Mucosa of descending colon (tissue), 3 donors: Measurements from ENCODE around the gene RBP3. TPM values are rescaled to one million over a fixed set of nuclear protein-coding genes. Genes with fewer than 3 reads are reported as not detected.

Source experiments
- ATAC-seq: fragments of 200-7000 bp; cut with Tn5 transposase; one replicate; pipeline ENCODE4 v1.9.1; 2020; ENCODE audit warnings: mild to moderate bottlenecking, moderate library complexity
- DNase-seq, 3 donors: peaks; one replicate each; pipeline ENCODE4 v3.0.0-alpha.2; 2020
- H3K36me3 ChIP-seq: fragments of 200-600 bp; one replicate; pipeline ENCODE4 v1.8.0; 2021; ENCODE audit warnings: low read depth, mild to moderate bottlenecking
- H3K4me1 ChIP-seq: fragments of 200-600 bp; one replicate; pipeline ENCODE4 v1.8.0; 2021; ENCODE audit warnings: low read depth, mild to moderate bottlenecking
- H3K4me3 ChIP-seq: fragments of 200-600 bp; one replicate; pipeline ENCODE4 v1.8.0; 2021; ENCODE audit warnings: mild to moderate bottlenecking
- H3K9me3 ChIP-seq: fragments of 200-600 bp; one replicate; pipeline ENCODE4 v1.8.0; 2021; ENCODE audit warnings: mild to moderate bottlenecking
- intact Hi-C, 2 donors: fragments of 100-400 bp; cut with DNase I in 1 of 2; cut with micrococcal nuclease in 1 of 2; formaldehyde crosslinking; loops; one replicate each; pipeline versions ENCODE4 v1.11.0 to v1.11.1; 2022; cut with DNase I, micrococcal nuclease
- total RNA-seq, 3 donors: library from RNA; stranded (reverse); fragmentation: NEBNext Ultra II Directional in 2 of 3; extraction: Animal tissue kit (Norgen Biotek cat#: 25700) in 2 of 3; gene quantifications; one replicate each; pipeline versions ENCODE4 v1.2.1 to v1.2.4, GENCODE V29; 2021 to 2023
- TF ChIP-seq, protein P1 (sequence below): fragments of 200-600 bp; IDR thresholded peaks from one replicate; pipeline ENCODE4 v1.8.0; 2022; ENCODE audit warnings: antibody characterized with exemption, mild to moderate bottlenecking
- donor health status: DM: no; HTN: no; CAD: no; lungs with moderate emphysema.
- donor health status: DM: no; HTN: no; CAD: no.
- donor health status: DM: no; HTN: yes; CAD: no.

RBP3 gene
- total RNA-seq, 3 donors from 2014 or later: not detected

DNA sequence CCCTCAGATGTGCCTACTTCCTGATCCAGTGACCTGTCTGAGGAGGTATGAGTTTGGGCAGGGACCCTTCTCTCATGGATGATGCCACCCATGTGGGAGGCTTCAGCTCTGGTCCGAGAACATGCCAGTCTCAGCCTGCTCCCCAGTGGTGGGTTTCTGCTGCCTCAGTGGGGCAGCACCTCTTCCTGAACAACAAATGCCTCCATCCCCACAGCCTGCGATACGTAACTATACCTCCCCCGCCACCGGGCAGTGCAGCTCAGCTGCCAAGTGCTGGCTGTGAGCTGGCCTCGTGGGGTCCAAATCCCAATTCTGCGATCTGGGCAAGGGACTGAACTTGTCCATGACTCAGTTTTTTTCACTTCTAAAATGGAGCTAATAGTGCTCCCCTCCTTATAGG is 45.1 kb upstream of the RBP3 start:
- H3K4me3 ChIP-seq: no peak overlapping the region
- no peaks in the 10 kb centered on the region for H3K9me3 ChIP-seq
- intact Hi-C loops: no loop called here
- TF ChIP-seq, protein P1, sequence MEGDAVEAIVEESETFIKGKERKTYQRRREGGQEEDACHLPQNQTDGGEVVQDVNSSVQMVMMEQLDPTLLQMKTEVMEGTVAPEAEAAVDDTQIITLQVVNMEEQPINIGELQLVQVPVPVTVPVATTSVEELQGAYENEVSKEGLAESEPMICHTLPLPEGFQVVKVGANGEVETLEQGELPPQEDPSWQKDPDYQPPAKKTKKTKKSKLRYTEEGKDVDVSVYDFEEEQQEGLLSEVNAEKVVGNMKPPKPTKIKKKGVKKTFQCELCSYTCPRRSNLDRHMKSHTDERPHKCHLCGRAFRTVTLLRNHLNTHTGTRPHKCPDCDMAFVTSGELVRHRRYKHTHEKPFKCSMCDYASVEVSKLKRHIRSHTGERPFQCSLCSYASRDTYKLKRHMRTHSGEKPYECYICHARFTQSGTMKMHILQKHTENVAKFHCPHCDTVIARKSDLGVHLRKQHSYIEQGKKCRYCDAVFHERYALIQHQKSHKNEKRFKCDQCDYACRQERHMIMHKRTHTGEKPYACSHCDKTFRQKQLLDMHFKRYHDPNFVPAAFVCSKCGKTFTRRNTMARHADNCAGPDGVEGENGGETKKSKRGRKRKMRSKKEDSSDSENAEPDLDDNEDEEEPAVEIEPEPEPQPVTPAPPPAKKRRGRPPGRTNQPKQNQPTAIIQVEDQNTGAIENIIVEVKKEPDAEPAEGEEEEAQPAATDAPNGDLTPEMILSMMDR: no peak
- DNase-seq: no peak
- H3K36me3 ChIP-seq: no peaks in the 10 kb centered on the region
- ATAC-seq: no peak
- peaks cover 3% of the 10 kb centered on the region for H3K4me1 ChIP-seq

DNA sequence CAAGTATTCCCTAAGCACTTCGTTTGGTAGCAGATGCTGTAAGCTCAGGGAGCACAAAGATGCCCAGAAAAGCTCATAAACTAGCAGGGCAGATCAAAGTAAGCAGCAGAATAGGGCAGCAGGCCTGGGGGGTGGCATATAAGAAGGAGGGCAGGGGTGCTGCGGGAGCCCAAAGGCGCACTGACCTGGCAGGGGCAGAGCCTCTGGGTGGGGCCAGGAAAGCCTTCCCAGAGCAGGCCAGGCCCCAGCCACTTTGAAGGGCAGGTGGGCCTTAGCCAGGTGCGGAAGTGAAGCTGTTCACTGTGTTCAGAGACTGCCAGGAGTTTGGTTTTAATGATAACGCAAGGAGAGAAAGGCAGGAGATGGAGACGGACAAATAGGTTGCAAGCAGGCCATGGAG is 44.3 kb upstream of the RBP3 start:
- H3K36me3 ChIP-seq: no peaks in the 10 kb centered on the region
- H3K9me3 ChIP-seq: no peaks in the 10 kb centered on the region
- no peak overlapping the region for H3K4me3 ChIP-seq
- DNase-seq: no peak
- peaks cover 3% of the 10 kb centered on the region for H3K4me1 ChIP-seq
- intact Hi-C loops: no loop called here
- TF ChIP-seq, protein P1: no peak
- ATAC-seq: no peak

DNA sequence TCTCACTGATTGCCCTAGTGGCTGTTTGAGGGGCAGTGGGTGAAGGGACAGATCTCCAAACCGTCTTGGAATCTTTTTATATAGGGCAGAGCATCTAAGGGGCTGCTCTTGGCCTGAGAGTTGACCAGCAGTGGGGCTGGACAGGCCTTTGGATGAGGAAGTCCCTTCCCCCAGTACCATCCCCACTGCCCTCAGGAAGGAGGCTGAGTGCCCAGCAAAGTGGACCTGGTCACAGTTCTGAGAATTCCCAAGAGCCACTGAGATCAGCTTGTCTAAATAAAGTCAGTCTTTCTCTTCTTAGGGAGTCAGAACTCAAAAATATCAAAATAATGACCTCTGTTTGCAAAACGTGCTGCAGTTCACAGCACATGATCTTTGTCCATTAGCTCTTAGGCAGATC is 42.6 kb upstream of the RBP3 start:
- DNase-seq (no peak), ATAC-seq (no peak)
- no peaks in the 10 kb centered on the region for H3K36me3 ChIP-seq
- TF ChIP-seq, protein P1: no peak
- H3K9me3 ChIP-seq: no peaks in the 10 kb centered on the region
- intact Hi-C loops: no loop called here
- peaks cover 2% of the 10 kb centered on the region for H3K4me1 ChIP-seq
- H3K4me3 ChIP-seq: no peak overlapping the region

DNA sequence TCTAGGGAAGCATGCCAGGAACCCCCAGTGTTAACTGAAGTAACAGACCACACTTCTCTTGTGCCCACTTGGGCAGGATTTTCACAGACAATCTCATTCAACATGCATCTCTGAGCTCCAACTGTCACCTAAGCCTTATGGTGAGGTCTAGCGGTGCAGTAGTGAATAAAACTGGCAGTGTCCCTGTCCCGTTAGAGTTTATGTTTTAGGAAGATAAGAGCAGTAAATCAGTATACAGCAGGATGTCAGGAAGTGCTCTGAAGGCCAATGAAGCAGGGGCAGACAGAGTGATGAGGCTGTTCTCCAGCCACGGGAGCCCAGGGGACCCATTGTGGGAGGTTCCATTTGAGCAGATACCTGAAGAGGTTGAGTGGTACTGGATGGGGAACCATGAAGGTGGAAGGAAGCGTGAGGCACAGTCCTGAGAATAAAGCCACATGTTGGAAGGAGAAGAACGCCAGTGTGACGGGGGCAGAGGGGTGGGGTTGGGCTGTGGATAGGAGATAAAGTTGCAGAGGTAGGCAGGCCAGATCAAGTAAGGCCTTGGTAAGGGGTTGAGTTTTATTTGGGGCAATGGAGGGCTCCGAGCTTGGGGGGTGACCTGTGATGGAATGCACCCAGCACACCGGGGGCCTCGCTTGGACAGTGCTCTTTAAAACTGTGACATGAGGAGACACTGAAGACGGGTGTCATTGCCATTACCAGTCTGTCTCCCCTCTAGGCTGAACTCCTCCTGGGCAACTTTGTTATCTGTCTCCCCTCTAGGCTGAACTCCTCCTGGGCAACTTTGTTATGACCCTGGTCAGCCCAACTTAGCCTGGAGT is 41.6 kb upstream of the RBP3 start:
- intact Hi-C loops: no loop called here
- TF ChIP-seq, protein P1: no peak
- ATAC-seq: no peak
- H3K9me3 ChIP-seq: no peaks in the 10 kb centered on the region
- H3K4me1 ChIP-seq: peaks cover 5% of the 10 kb centered on the region
- DNase-seq: no peak
- H3K36me3 ChIP-seq: no peaks in the 10 kb centered on the region
- H3K4me3 ChIP-seq: no peak overlapping the region

DNA sequence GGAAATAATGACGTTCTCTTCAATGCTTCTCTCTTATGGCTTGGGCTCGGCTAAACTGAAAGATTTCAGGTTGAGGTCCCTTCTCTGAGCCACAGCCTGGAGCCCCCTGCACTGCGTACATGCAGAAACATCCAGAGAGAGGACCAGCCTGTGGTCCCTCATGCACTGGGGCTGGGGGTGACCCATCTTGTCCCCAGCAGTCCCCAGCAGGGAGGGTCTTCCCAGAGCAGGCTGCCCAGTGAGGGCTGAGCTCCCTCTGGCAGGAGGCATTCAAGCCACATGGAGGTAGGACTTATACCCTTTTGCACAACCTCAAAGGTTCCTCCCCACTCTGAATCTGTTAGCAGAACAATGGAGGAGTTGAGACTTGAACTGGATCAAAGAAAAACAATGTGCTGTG is 40.8 kb upstream of the RBP3 start:
- TF ChIP-seq, protein P1: no peak
- H3K9me3 ChIP-seq: no peaks in the 10 kb centered on the region
- peaks cover 10% of the 10 kb centered on the region for H3K4me1 ChIP-seq
- no peak for DNase-seq
- intact Hi-C loops: no loop called here
- no peaks in the 10 kb centered on the region for H3K36me3 ChIP-seq
- no peak for ATAC-seq
- H3K4me3 ChIP-seq: no peak overlapping the region

DNA sequence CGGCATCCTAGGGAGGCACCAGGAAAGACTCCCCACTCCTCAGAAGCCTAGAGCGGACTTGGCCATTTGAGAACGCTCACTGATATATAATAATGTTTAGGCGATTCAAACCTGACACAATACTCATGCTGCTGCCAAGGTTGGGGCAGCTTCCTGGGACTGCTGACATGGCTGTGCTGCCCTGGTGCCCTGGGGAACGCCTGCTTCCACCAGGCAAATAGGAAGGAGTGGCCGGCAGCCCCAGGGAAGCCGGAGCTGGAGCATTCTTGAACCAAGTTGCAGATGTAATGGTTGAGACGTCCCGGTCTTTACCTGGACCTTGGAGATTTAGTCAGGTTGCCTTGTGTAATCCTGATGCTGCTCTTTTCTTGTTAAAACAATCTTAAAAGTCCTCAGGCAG is 39.4 kb upstream of the RBP3 start:
- Histone ChIP-seq H3K4me1 (peaks cover 10% of the 10 kb centered on the region), H3K36me3 (no peaks in the 10 kb centered on the region), H3K4me3 (no peak overlapping the region), H3K9me3 (no peaks in the 10 kb centered on the region)
- ATAC-seq (no peak), DNase-seq (no peak)
- TF ChIP-seq, protein P1: no peak
- intact Hi-C loops: no loop called here
